Spleen (tissue), 7 donors: ENCODE measurements around the gene C3orf20.

Experiments
- POLR2A ChIP-seq, 3 donors: fragments of 450-650 bp; IDR thresholded peaks; one replicate each; pipeline ENCODE4 v1.5.1; 2017; ENCODE audit warnings: antibody characterized with exemption in 3 of 3, mild to moderate bottlenecking in 1 of 3
- POLR2AphosphoS5 ChIP-seq, 3 donors: sonication (generic); formaldehyde crosslinking; IDR thresholded peaks; one replicate each; pipeline ENCODE4 v1.5.1; 2017; ENCODE audit warnings: antibody characterized with exemption in 3 of 3
- TF ChIP-seq, protein P1 (sequence below), 11 experiments: fragments of 200-600 bp in 7 of 11; fragments of 450-650 bp in 4 of 11; sonication (generic) in 4 of 11; IDR thresholded peaks in 8 of 11; conservative IDR thresholded peaks in 3 of 11; 1 replicate in 7 of 11; 2 replicates in 4 of 11; pipeline versions ENCODE4 v1.4.0 to v1.8.0; 2016 to 2021; ENCODE audit warnings: antibody characterized with exemption in 11 of 11, inconsistent platforms in 4 of 11, mild to moderate bottlenecking in 1 of 11
- donor health status: DM: no; HTN: no; CAD: no; lungs with moderate emphysema.
- donor health status: DM: no; HTN: no; CAD: no.
- donor health status: DM: no; HTN: no; CAD: no.

GRCh38 chr3:14700891-14701290 is 25.9 kb downstream of the C3orf20 start:
- TF ChIP-seq POLR2AphosphoS5 (IDR thresholded peaks at IDR 0.05) (no peak), POLR2A (IDR thresholded peaks at IDR 0.05) (no peak)
- TF ChIP-seq, protein P1, sequence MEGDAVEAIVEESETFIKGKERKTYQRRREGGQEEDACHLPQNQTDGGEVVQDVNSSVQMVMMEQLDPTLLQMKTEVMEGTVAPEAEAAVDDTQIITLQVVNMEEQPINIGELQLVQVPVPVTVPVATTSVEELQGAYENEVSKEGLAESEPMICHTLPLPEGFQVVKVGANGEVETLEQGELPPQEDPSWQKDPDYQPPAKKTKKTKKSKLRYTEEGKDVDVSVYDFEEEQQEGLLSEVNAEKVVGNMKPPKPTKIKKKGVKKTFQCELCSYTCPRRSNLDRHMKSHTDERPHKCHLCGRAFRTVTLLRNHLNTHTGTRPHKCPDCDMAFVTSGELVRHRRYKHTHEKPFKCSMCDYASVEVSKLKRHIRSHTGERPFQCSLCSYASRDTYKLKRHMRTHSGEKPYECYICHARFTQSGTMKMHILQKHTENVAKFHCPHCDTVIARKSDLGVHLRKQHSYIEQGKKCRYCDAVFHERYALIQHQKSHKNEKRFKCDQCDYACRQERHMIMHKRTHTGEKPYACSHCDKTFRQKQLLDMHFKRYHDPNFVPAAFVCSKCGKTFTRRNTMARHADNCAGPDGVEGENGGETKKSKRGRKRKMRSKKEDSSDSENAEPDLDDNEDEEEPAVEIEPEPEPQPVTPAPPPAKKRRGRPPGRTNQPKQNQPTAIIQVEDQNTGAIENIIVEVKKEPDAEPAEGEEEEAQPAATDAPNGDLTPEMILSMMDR (IDR thresholded peaks at IDR 0.05 in 8 of 11, conservative IDR thresholded peaks at IDR 0.05 in 3 of 11), result no peak
